Measurements from ENCODE around the gene CDHR3. TPM values are rescaled to one million over a fixed set of nuclear protein-coding genes. Genes with fewer than 3 reads are reported as not detected.

The CDHR3 gene
- polyA plus RNA-seq, 5 donors: 14.5 to 45.3 (median 33.8) TPM

DNA sequence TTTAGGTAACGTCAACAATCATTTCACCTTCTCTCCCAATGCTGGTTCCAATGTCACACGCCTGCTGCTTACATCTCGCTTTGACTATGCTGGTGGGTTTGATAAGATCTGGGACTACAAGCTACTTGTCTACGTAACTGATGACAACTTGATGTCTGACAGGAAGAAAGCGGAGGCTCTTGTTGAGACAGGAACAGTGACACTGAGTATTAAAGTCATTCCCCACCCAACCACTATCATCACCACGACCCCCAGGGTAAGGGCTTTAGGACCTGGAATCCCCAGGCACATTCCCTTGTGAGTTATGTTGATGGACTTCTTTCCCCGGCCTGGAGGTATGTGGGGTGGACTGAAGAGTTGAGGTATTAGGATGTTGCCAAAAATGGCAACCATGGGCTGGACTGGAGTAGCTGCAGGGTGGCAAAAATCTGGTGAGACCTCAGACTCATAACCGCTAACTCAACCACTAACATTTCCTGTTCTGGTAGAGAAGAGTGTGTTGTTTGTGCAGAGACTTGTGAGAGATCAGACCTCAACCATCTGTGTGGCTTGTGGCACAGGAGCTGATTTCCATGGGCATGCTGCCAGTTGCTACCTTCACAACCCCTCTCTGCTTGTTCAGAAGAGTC, 59.2 kb downstream of the CDHR3 start:
- DNase-seq: no peak

DNA sequence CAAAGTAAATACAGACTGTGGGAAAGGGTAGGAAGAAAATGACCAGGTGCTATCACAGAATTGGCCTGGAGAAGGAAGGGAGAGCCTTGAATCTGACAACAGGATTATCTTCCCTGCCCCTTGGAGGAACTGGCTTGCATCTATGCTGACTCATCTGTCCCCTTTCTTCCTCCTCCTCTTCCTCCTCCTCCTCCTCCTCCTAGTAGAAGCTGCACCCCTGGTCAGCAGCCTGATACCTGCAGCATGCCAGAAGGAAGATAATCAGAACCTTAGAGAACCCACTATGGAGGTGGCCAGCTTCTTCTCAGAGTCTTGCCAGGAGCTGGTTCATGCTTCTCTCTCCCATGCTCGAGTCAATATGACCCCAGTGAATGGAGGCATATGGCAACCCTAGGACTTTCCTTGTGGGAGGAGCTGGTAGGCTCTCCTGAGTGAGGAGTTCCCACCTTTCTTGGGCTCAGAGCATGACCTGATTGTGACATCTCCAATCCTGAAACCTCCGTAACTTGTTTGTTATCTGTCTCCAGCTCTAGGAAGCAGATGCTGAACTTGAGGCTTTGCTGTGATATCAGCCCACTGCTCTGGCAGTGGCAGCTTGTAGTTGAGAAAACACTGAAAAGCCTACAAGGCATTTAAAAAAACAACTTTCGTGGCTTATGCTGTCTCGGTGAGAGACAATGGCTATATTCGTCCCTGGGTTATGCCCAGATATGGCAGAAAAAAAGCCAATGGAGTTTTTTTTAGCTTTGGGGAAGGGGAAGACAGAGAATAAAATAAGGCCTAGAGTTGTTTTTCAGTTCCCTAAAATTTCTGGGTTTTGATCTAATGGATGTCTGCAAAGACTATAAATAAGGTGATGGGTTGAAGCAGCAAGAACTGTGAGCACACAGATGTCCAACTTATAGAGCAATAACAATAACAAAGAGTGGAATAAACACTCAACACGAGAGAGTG, 60.6 kb downstream of the CDHR3 start:
- DNase-seq: no peak

DNA sequence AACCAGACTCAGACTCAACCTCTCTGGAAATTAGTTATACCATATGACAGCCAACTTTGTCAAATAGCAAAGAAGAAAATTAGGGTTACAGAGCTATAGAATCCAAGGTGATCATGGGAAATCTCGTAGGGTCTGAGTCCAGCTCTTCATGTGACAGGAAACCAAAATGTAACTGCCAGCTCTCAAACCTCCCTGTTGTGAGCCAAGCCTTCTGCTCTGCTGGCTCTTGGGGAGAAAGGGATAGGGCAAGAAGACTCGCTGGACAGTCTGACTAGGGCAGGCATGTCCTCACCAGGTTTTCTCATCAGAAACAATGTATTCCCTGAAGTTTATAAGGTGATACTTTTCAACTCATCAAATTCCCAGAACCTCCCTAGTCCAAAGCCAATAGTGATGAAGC, 63.0 kb downstream of the CDHR3 start:
- no peak for DNase-seq

DNA sequence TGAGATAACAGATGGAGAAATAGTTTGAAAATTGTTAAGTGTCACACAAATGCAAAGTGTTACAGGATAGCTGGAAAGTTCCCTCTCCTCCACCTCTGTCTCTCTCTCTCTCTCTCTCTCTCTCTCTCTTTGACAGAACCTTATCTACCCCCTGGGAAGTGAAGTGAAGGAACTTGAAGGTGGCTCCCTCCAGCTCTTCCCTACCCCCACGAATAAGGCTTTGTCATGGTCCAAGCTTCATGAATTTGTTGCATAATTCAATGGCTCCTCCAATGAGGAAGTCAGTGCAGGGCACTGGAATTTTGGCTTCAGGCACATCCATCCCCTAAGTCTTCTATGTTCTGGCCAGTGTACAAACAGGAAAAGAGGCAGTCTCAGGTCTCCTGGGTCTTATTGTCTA, 66.4 kb downstream of the CDHR3 start:
- DNase-seq: no peak

DNA sequence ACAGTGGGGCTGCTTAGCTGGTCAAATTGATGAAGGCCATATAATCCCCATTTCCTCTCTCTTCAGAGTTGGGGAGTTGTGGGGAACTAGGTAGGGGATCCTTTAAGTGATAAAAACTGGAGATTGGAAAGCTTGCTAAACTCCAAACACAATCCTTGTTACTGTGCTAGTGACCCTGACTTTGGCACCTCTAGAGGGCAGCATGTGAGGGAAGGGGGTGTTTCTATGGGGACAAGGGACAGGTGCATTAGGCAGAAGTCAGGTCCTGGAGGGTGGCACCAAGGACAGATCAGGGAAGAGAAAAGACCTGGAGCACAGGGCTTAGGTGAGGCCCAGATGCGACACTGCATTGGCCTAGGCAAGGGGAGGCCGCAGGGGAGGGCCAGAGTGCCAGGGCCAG, 66.9 kb downstream of the CDHR3 start:
- DNase-seq: no peak

DNA sequence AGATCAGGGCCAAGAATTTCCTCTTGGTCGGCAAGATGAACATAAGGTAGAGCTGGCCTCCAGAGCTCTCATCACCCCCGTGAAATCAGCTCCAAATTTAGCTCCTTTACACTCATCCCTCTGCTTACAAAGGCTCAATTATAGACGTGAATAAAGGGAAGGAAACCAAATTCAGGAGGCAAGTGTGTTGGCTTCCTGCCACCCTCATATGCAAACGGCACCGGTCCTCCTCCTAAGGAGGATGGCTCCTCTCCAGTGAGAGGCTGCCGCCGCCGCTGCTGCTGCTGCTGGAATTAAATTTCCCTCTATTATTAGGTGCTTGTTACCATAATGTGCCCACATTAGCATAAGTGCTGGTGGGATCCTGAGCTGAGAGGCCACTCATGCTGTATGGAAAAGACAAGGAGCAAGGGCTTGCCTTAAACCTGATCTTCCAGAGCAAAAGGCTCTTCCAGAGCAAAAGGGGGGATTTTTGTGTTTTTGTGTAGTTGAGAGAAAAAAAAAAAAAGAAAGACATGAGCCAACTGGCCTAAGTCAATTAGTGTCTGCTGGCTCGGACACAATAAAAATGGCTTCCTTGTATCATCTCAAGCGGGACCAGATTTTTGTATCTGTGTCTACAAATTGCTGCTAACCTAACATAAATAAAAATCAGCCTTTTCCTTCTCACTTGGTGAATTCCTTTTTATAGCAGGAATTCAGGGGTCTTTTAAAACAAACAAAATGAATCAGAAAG, 68.4 kb downstream of the CDHR3 start:
- DNase-seq: no peak

DNA sequence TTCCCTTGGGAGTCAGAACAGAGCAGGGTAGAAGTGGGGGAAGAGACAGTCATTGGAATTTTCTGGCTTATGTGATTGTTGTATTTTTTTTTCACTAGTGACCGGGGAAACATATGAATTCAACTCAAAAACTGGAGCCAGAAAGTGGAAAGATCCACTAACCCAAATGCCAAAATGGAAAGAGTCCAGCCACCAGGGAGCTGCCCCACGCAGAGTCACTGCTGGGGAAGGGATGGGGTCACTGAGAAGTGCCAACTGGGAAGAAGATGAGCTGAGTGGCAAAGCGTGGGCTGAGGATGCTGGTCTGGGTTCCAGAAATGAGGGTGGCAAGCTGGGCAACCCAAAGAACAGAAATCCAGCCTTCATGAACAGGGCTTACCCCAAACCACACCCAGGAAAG, 69.2 kb downstream of the CDHR3 start:
- no peak for DNase-seq

DNA sequence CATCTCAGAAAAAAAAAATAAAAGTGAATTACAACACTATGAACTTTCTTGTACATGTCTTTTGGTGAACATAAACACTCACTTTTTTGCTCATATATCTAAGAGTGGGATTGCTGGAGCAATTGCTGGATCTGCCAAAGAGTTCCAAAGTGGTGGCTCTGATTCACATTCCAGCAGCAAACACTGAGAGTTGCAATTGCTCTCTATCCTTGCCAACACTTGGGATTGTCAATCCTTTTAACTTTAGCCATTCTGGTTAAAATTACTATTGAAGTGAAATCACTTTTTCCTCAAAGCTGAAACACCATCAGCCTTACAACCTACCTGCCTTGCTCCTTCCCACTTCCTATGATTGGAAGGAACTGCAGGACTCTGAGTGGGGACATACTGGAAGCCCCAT, 70.7 kb downstream of the CDHR3 start:
- no peak for DNase-seq

DNA sequence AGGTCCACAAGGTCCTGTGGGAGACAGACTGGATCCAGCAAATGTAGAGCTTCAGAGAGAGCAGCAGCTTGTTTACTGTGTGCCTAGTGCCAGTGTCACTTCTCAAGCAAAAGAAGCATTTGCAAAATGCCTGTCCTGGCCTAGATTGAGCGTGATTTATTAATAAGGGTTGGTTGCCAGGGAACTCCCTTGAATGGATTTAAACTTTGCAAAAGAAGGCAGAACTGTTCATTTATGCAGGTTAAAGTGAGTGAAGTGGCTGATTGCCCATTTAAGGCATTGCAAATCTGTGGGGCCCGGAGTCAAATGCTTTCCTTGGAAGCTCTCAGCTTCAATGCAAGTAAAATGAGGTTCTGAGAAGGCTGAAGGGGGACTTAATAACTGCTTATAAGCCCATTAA, 71.3 kb downstream of the CDHR3 start:
- no peak for DNase-seq

DNA sequence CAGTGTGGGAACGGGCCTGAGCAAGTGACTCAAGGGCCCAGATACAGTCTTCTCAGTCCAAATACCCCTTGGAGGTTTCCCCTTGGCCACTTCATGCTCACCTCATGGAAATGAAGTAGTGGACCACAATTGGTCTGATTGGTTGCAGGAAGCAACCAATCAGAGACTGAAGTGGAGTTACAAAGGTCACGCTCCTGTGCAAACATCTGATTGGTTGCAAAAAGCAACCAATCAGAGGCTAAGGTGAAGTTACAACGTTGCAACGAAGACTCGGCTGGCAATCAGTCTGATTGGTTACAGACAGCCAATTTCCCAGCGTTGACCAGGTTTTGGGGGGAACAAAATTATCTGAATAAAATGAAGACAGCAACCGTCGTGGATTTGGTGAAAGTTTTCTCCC, 72.5 kb downstream of the CDHR3 start:
- no peak for DNase-seq

DNA sequence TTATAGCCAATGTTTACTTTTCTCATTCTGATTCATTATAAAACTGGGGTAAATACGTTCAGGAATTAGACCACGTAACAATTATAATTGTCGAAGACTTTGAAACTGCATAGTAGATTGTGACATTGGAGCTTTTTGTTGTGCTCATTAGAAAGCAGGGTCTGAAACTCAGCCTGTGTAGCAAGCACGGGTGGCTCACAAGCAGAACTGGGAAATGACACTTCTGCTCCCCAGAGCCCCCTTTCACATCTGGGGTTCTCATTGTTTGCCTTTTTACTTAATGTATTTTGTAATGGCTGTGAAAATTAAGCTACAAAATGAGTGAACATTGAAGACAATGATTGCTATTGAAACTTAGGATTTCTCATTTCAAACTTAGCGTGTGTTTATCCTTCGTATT, 72.9 kb downstream of the CDHR3 start:
- no peak for DNase-seq

DNA sequence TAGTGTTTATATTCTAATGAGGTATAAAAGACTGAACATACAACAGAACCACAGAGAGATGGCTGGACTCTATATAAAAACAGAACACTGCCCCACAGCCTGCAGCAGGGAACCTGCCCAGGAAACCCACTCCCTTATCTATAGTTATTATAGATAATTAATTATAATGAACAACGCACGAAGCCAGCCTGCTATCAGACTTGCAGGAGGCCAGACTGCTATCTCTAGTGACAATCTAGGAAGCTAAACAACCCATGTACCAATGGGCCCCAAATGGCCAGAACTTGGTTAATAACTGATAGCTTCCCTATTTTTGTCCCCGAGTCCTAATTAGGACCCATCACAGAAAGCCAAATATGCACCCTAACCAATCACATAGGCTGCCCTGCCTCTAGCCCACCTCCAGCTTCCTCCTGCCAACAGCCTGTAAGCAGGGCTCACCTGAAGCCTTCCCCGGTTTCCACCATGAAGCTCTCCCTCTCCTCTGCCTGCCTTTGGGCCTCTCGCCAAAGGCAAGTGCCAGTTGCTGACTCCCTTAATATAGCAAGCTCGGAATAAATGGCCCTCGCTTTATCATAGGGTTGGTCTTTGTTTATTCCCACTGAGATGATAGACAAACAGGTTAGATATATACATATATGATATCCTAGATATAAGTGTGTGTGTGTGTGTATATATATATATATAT, 74.6 kb downstream of the CDHR3 start:
- DNase-seq: no peak

DNA sequence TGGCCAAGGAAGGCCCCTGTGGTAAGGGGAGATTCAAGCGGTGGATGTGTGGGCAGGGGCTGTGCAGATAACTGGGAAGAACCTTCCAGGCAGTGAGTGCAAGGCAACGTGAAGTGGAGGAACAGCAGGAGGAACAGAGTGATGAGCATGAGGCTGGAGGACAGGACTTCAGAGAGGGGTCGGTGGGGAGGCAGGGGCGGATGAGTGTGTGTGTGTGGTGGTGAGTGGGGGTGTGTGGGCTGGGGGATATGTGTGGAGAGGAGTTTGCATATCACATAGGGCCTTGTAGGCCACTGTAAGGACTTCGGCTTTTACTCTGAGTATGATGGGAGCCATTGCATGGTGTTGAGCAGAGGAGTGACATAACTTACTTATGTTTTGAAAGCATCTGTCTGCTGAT, 75.2 kb downstream of the CDHR3 start:
- DNase-seq: no peak

DNA sequence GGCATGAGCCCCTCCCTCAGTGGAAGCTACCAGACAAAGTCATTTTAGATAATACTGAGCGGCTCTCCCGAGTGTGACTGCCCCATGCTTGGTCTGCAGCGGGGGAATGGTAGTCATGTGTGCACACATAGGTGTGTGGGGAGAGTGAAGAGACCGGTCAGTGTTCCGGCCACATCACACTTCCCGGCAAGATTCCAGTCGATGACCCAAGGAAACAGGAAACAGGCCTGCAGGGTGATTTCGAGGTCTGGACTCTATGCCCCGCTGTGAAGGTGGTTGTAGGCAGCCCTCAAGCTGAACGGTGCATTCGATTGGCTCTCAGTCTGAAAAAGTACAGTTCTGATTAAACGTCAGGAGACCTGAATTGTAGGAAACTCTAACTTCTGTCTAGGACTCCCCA, 75.9 kb downstream of the CDHR3 start:
- no peak for DNase-seq

DNA sequence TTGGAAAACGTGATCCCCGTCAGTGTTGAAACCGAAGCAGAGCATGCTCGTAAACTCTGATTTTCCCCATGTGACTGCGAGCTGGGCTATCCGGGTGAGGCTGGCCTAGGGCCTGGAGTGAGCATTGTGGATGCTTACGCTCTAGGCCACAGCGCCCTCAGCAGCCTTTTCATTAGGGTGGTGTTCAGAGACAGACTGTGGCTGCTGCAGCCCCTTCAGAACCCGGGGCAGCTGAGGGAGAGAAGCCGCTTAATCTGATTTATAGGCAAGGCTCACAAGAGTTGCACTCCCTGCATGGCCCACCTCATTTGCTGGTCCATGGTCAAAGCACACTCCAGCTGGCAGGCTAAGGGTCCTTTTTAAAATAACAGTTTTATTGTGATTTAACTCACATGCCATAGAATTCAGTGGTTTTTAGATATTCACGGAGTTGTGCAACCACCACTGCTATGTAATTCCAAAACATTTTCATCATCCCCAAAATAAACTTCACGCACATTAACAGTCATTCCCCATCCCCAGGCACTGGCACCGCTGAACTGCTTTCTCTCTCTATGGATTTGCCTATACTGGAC, 76.5 kb downstream of the CDHR3 start:
- peak; percentile 79 to 82 for DNase-seq

DNA sequence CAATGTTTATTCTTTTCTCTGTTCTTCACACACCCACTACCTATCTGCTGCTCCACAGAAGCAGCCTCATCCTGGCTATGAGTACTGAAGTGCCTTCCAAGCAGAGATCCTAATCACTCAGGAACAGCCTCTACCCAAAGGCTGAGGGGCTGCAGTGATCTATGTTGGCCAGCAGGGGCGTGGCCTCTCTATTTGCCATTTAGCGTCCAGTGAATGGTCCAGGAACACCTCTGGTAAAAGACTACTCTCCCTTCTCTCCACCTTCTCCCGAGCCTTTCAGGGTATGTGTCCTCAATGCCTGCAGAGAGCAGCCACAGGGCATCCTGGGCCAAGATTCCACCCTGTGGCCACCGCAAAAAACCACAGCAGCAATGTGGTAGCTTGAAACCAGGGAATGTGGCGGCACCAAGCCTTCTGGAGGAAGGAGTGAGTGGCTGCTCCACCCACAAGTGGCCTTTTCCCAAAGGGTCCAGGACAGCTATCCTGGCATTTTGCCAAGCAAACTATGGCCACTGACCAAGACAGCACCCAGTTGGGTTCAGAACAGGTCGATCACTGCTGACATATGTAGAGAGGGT, 78.2 kb downstream of the CDHR3 start:
- no peak for DNase-seq

DNA sequence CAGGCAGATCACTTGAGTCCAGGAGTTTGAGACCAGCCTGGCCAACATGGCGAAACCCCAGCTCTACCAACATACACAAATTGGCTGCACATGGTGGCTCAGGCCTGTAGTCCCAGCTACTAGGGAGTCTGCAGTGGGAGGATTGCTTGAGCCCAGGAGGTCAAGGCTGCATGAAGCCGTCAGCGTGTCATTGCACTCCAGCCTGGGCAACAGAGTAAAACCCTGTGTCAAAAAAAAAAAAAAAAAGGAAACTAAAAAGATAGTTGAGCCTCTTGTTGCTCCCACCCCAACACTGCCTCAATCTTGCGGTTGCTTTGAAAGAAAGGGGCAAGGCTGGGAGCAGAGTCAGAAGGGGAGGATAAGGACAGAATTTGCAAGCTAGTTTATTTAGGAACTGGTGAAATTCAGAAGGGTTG, 79.1 kb downstream of the CDHR3 start:
- no peak for DNase-seq

DNA sequence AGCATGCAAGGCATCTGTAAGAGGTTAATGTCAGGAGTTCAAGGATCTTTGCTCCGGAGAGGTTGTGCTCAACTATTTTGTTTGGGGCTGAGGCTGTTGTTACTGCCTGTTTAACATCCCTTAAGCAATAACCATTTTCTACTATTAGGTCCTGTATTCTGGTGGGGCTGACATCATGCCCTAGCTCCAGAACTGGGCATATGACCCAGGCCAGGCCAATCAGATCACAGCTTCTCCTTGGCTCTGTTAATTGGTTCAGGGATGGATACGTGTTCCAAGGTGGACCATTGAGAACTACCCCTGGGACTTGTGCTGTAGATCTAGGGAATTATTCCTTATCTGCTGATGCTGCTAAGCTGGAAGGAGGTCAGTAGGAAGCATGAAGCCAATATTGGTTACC, 82.1 kb downstream of the CDHR3 start:
- no peak for DNase-seq

DNA sequence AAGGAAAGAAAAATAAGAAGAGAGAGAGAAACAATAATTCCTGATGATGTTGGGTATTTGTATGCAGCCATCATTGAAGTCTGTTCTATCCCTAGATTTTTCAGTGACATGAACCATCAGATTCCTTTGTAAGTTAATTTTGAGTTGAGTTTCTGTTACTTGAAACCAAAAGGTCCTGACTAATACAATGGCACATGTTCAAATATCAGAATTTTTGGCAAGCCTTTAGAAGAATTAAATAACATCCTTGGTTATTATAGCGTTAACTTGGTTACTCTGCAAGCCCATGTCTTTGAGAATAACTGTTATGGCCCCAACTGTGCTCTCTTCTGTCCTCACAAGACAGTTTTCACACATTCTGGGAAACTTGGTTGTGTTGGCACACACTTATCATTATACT, 82.5 kb downstream of the CDHR3 start:
- DNase-seq: no peak

DNA sequence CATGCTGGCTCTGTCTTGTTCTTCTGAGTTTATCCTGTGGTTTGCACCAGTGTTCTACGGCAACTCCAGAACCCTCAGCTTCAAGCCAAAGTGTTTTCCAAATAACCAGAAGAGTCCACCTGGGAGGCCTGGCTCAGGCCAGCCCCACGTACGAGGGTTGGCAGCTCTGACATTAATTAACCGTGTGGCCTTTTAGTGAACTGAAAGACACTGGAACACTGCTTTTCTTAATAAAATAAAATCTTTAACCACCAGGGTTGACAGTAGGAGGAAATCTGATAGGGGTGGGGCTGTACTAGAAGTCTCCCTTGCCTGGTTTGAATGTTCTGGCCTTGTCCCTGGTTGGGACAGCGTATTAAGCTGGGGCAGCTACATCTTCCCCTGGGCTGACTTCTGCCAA, 84.1 kb downstream of the CDHR3 start:
- DNase-seq: no peak

Measured in right lung (tissue), 5 donors.